GM21423 (cell line): Measurements from ENCODE around the gene NME5.

Experiments used
- ATAC-seq: cut with Tn5 transposase; IDR thresholded peaks from one replicate; pipeline ENCODE4 v1.9.1; 2021; ENCODE audit warnings: mild to moderate bottlenecking, moderate library complexity; ENCODE audit not compliant: unreplicated experiment

The NME5 gene

DNA sequence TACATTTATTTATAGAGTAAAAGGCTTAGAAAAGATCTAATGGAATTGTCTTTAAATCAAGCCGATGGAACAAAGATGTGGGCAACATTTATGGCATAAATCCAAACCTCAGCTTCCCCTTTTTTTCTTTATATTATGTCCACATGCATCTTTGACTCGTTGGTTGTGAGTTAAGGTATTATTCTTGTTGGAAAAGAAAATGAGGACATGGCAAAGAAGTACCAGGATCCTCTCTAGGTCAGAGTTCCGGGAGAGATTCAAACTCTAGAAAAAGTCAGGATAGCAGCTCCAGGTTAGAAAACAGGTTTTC lies 508 bp upstream of the NME5 start:
- ATAC-seq = no peak

- ATAC-seq = no peak
These were observed 6.7 kb downstream of the NME5 start for GRCh38 chr5:138132543-138132942.

DNA sequence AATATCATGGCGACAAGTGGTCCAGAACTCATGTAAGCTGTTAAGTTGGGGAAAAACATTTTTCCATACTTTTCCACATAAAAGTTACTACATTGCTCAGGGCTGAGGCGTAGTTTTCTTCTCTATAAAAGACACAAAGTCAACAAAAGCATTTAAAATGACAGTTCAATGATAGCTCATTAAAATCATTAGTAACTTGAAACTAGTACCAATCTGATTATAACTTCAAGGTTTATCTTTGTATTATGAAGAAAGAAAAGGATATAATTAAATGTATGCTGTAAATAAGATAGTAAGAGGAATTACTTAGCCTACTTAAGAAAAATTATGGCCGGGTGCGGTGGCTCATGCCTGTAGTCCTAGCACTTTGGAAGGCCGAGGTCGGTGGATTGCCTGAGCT lies 9.9 kb downstream of the NME5 start:
- no peak for ATAC-seq

GRCh38 chr5:138128334-138128733 lies 10.9 kb downstream of the NME5 start:
- ATAC-seq = no peak

DNA sequence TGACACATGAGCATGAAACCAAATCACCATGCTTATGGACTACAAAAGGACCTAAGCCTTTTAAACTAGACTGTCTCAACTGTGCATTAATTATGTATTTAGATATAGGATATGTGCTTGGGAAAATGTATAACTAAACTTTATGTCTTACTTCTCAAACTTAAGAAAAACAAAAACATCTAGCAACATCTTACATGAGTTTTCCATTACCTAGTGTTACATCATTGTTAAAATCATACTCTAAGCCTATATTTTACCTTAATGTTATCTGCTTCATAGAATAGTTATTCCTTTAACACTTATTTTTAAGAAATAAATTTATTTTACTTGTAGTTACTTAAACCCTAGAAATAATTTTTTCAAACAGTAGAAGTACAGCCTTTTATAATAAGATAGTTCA lies 24.0 kb downstream of the NME5 start:
- no peak for ATAC-seq

DNA sequence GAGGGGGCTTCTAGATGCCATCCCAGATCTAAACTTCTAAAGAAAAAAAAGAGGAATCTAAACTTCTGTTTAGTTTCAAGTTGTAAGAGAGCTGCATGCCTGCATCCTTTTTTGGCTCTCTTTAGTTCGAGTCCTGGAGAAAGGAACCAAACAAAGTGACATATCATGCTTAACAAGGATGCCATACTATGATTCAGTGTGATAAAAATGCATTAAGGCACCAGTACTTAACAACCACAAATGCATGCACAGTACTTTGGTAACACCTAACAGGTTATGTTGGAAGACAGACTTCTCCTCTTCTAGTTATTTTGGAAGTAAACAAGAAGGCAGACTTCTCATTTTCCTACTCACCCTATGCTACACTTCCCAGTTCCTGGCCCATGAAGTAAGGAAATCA lies 27.3 kb downstream of the NME5 start:
- no peak for ATAC-seq

DNA sequence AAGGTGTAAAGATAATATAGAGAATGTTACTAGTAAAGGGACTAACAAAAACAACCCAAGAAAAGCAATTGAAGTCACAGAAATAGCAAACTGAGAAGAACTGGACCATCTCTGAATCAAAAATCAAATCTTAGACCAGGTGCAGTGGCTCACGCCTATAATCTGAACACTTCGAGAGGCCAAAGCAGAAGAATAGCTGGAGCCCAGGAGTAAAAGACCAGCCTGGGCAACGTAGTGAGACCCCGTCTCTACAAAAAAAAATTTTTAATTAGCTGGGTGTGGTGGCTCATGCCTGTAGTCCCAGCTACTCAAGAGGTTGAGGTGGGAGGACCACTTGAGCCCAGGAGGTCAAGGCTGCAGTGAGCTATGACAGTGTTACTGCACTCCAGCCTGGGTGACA lies 28.0 kb downstream of the NME5 start:
- ATAC-seq = no peak

GRCh38 chr5:138110266-138110963 lies 28.8 kb downstream of the NME5 start:
- no peak for ATAC-seq

DNA sequence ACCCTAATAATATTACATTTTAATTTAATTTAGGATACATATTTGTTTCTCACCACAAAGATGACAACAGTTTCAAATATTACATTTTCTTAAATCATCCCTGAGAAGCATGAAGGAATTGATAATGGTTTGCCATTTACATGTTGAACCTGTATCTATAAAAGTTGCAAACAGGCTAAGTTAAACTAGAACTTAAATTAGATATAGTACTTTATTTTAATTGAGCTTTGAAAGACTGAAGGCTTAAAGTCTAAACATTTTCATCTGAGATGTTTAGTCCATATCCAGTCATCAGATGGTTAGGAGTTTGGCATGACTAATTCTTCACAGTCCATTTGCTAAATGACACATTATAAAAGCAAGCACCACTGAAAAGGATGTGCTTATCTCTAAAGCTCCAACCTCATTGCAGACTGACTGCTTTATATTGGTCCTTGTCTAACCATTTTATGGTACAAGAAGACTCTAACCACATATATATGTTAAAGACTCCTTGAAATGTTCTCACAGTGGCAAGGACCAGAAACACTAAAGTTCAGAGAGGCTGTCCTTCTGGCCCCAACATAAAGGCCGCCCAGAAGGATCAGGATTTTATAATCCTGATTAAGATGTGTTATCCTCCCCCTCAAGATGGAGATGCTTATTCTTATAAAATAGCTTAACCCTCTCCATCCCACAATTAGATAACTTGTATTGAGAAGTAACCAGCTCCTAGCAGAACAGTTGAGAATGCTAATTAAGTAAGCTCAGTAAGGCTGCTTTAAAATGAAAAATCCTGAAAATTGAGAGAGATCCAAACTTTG lies 29.6 kb downstream of the NME5 start:
- ATAC-seq = no peak

DNA sequence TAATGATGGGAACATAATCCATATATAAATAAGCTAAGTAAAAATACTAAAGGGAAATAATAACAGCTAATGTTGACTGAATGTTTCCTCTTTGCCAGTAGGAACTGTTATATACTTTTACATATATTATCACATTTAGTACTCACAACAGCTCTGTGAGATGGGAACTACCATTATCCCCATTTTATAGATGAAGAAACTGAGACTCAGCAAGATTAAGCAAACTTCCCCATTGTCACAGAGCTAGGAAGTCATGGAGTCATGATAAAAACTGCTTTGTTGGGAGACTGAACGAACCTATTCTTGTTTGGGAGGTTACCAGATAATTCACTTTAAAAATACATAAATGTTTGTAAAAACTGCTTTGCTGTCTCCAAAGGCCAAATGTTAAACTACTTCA lies 32.0 kb downstream of the NME5 start:
- ATAC-seq = no peak

- no peak for ATAC-seq
These were observed 33.5 kb downstream of the NME5 start for GRCh38 chr5:138105709-138106108.

GRCh38 chr5:138103319-138103637 lies 36.0 kb downstream of the NME5 start:
- ATAC-seq = no peak

- ATAC-seq = no peak
These were observed 36.5 kb downstream of the NME5 start for GRCh38 chr5:138102454-138103318.

DNA sequence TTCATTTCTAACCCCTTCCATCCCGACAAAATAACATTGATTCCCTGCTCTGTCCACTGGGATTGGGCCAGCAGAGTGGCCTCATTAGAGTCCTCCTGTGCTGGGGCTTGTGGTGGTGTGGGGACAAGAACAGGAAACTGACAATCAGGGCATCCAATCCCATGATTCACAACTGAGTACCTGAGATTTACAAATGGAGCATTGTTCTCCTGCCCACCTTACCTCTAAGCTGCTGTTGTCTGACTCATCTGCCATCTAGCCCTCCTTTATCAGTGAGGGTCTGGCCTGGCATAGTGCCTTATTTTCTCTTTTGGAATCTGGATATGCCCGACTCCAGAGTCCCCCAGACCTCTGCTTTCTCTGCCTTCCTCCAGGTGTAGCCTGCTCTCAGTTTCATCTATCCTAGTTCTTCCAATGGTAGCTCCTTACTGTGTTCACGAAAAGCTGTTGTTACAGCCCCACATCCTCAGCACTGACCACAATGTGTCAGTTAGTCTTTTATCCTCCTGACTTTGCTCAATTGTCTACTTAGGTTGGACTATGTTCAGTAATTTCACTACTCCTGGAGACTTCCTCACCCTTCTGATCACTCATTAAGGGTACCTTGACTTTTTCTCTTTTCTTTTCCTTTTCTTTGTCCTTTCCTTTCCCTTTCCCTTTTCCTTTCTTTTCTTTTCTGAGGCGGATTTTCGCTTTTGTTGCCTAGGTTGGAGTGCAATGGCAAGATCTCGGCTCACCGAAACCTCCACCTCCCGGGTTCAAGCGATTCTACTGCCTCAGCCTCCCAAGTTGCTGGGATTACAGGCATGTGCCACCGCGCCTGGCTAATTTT lies 42.0 kb downstream of the NME5 start:
- ATAC-seq = no peak

- ATAC-seq = no peak
These were observed 42.9 kb downstream of the NME5 start for GRCh38 chr5:138096363-138096762.

DNA sequence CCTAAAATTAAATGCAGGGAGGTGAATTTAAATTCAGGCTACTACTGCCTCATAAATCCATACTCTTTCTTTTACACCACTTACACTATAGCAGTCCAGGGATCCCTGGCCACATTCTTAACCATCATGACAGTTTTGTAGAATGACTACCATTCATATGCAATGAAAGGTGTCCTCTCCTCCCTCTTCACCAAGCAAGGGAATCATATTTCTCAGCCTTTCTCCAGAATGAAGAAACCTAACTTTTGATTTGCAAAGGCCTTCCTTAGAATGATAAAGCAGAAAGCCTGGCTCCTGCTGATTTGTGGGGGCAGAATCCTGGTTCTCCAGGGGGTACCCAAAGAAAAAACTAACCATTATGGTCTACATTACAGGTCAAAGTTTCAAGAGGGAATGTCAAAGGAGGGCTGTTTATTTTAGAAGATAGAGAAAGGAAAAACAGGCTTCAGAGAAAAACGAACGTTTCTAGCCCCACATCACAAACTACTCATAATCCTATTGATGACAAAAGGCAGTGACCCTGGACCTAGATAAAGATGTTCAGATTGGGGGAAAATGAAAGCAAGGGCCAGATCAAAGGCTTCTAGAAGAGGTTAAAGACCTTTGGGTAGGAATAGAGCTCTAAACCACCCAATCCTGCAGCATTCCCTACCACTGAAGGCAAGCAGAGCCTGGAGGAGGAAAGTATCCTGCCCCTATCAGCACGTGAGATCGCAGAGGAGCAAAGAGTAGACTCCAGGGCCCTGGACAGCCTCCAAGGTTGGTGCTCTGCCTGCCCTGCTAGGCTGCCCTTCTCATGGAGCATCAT lies 43.9 kb downstream of the NME5 start:
- no peak for ATAC-seq

DNA sequence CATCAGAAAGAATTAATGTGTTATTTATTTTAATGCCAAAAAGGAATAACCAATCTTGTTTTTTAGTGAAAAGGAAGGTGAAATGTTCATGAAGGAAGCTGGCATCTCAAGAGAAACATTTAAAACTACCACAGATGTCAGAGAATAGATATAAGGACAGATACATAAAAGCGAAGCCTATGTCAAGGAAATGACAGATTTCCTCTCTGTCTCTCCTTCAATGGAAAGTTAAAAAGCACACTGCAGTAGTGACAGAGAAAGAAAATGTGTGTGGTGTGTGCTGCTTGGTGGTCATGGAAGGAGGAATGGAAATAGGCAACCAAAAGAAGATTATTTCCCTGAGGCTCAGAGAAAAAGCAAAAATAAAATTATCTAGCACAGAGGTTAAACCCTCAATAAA lies 46.2 kb downstream of the NME5 start:
- no peak for ATAC-seq

DNA sequence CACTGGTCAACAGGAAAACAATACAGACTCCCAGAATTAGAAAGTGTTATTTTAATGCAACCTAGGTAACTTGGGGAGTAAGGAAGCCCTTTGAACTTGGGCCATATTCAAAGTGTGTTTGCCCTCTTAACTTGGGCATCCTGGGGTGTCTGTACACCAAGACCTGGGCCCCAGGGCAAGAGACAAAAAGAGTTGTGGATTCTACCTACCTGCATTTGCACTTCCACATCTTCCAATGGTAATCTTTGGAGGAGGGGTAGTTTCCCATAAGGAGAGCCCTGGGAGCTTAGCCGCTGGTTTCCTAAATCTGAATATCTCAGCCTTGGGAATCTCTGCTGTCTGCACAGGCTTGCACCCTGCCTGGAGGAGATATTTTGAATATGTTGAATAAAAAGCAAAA lies 46.9 kb downstream of the NME5 start:
- ATAC-seq = no peak

DNA sequence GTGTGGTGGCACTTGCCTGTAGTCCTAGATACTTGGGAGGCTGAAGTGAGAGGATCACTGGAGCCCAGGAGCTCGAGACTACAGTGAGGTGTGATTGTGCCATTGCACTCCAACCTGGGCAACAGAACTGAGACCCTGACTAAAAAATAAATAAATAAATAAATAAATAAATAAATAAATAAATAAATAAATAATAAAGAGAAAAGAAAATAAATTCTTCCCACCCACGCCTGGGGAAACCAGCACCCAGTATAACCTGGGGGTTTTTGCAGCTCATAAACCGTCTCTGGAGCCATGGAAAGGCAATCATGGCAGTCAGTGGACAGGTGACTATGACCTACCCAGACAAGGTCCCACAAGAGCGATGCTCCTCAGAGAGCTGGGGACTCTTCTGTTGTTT lies 47.5 kb downstream of the NME5 start:
- ATAC-seq = no peak

DNA sequence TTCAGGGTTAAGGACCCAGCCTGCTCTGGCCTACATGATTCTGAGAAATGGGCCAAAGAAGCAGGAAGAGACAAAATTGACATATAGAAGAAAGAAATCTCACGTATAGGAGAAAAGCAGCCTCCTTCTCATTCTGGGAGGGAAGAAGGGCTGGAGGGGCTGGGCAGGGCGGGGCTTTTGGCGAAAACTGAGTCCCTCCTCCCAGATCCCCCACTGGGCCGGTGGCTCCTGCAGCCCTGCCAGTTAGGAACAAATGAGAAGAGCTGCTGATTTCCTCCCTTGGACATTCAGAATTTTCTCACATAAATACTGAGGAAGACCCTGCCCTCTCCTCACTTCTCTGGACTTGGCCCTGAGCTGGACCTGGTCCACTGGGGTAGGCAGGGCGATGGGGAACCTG lies 55.5 kb downstream of the NME5 start, which contains the start of gene WNT8A:
Gene WNT8A (plus strand): TSS at position 332 of the 400 bp plus-strand sequence. CDS start 95 bp downstream, outside the sequence.
- ATAC-seq = no peak
